Stimulated activated CD8-positive, alpha-beta memory T cell treated with anti-CD3 and anti-CD28 coated beads, Interleukin-15, amount 100 ng/mL, for 48 hours (primary cell): ENCODE results near the gene SPANXN1.
"Not testable (repeated sequence)": the region's sequence is repeated elsewhere in the genome, so short reads cannot be mapped to it uniquely, and the experiment has no call there.

Source experiments
- DNase-seq, 2 donors: peaks; one replicate each; pipeline ENCODE4 v3.0.0-alpha.2; 2020; ENCODE audit warnings: low read depth in 2 of 2

Gene SPANXN1, protein sequence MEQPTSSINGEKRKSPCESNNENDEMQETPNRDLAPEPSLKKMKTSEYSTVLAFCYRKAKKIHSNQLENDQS

DNA sequence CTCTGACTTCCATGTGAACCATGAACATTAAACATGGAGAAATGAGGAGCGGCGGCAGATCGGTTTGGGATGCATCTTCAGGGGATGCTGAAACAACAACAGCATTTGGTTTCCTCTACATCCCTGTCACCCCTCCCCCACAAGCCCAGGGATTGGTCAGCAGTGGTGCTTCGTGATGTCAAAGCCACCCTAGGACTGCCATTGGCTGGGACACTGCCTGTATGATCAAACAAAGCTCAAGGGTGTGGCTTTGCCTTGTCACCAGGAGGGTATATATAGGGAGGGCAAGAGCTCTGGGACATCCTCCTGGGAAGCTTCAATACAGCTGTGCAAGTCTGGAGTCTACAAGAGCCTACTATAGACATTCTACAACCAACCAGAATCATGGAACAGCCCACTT is at the start of gene SPANXN1:
Gene SPANXN1, plus strand, starts transcription at position 301 of the 400 bp plus-strand sequence. Its CDS starts 84 bp downstream, at position 385.
- not testable (repeated sequence) for DNase-seq

DNA sequence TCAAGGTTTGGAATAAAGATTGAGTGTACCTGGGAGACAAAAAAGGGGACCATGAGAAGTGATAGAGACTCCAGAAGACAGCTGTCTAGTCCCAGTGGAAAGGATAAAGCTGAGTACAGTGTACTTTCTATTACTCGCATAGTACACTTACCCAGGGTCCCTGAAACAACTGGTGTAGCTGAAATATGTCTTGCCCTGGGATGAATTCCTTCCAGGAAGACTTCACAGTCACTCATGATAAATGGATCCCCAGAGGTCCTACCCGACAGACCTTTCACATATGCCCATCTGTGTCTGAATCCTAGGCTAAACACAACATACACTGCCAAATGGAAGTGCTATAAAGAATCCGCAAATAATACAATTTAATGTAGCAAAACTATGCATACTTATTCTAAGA is 48.2 kb upstream of the SPANXN1 start:
- no peak for DNase-seq

DNA sequence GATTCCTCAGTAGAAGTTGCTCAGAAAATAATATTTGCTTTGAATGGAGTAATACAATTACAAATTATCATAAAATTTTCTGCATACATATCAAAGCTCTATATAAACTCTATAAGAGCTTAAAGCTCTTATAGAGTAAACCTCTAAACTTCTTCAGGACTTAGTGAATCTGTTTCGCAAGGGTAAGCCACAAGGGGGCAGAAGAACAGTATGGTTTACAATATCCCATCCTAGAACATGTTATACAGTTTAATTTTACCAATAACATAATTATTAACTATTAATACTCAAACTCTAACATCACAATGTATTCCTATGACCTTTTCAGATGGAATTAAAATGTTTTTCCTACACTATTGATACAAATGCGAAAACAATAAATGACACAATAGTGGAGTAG is 33.8 kb upstream of the SPANXN1 start:
- no peak for DNase-seq

DNA sequence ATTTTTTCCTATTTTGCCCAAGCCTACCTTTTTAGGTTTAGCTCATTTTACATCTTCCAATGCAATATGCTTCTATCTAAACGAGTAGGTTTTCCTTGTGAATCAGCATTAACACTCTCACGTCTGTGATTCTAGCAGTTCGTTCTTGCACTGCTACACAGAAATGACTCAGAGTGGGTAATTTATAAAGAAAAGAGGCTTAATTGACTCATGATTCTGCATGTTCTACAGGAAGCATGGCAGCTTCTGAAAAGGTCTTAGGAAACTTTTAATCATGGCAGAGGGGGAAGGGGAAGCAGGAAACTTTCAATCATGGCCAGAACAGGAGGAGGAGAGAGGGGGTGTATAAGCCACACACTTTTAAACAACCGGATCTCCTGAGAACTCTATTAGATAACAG is 44.9 kb downstream of the SPANXN1 start:
- DNase-seq, result no peak
